Common myeloid progenitor, CD34-positive (primary cell): Measurements from ENCODE around the gene CCDC97.
"Not testable (repeated sequence)": the region's sequence is repeated elsewhere in the genome, so short reads cannot be mapped to it uniquely, and the experiment has no call there.

Experiments used
- CTCF ChIA-PET: fragments of 350-600 bp; sonication (Branson Sonifier 250); formaldehyde crosslinking; loops from one replicate; lab custom pipeline; 2021; ENCODE audit warnings: antibody characterized with exemption; lab: Charles Lee
- POLR2A ChIA-PET: fragments of 350-600 bp; sonication (Branson Sonifier 250); formaldehyde crosslinking; loops from one replicate; lab custom pipeline; 2021; ENCODE audit warnings: antibody characterized with exemption; lab: Charles Lee
- DNase-seq, 3 donors: peaks; one replicate each; pipeline versions ENCODE4 v3.0.0 to v3.0.0-alpha.2; 2013
- H3K27ac ChIP-seq, 2 experiments: 1 replicate in 1 of 2; 2 replicates in 1 of 2; pipeline ENCODE4 v1.7.0; 2013; ENCODE audit warnings: inconsistent platforms in 2 of 2, low read length in 2 of 2, mild to moderate bottlenecking in 2 of 2, low read depth in 1 of 2, moderate library complexity in 1 of 2; ENCODE audit not compliant: severe bottlenecking in 2 of 2, insufficient read depth in 1 of 2, poor library complexity in 1 of 2
- H3K27me3 ChIP-seq, 5 experiments: replicated peaks in 2 of 5; 1 replicate in 3 of 5; 2 replicates in 2 of 5; pipeline versions ENCODE4 v1.6.1 to v1.7.0; 2013; ENCODE audit warnings: low read length in 4 of 5, mild to moderate bottlenecking in 2 of 5, moderate library complexity in 2 of 5, inconsistent platforms in 1 of 5; ENCODE audit not compliant: insufficient read depth in 5 of 5, control insufficient read depth in 4 of 5
- H3K36me3 ChIP-seq, 4 experiments: 1 replicate in 2 of 4; 2 replicates in 2 of 4; pipeline versions ENCODE4 v1.6.1 to v1.7.0; 2013; ENCODE audit warnings: low read length in 3 of 4, control low read depth in 1 of 4, mild to moderate bottlenecking in 1 of 4; ENCODE audit not compliant: control insufficient read depth in 4 of 4, insufficient read depth in 4 of 4
- H3K4me1 ChIP-seq, 4 experiments: 1 replicate in 3 of 4; 2 replicates in 1 of 4; pipeline versions ENCODE4 v1.6.1 to v1.7.1; 2013; ENCODE audit warnings: low read length in 3 of 4, mild to moderate bottlenecking in 3 of 4, control low read depth in 1 of 4, inconsistent platforms in 1 of 4, moderate library complexity in 1 of 4; ENCODE audit not compliant: control insufficient read depth in 4 of 4, insufficient read depth in 4 of 4; ENCODE audit errors: control extremely low read depth in 1 of 4
- H3K4me3 ChIP-seq, 7 experiments: 1 replicate in 4 of 7; 2 replicates in 3 of 7; pipeline versions ENCODE4 v1.5.1 to v1.7.0; 2013; ENCODE audit warnings: mild to moderate bottlenecking in 7 of 7, low read length in 6 of 7, moderate library complexity in 6 of 7, inconsistent platforms in 2 of 7, low read depth in 2 of 7, control low read depth in 1 of 7; ENCODE audit not compliant: insufficient read depth in 4 of 7, control insufficient read depth in 1 of 7; ENCODE audit errors: extremely low read depth in 1 of 7
- H3K9me3 ChIP-seq, 5 experiments: 1 replicate in 4 of 5; 2 replicates in 1 of 5; pipeline versions ENCODE4 v1.6.1 to v1.7.1; 2013; ENCODE audit warnings: low read length in 4 of 5, mild to moderate bottlenecking in 2 of 5, inconsistent platforms in 1 of 5, low read depth in 1 of 5, moderate library complexity in 1 of 5; ENCODE audit not compliant: control insufficient read depth in 4 of 5, insufficient read depth in 2 of 5; ENCODE audit errors: control extremely low read depth in 1 of 5
- WGBS: methylation state at CpG from one replicate; pipeline ENCODE4 v1.1.5; 2013; ENCODE audit not compliant: insufficient coverage; 5-methylcytosine and 5-hydroxymethylcytosine counted together

CCDC97 gene

GRCh38 chr19:41288673-41289530, 21.1 kb upstream of the CCDC97 start:
- 100% methylated on average over 1 of the region's 3 CpGs for WGBS
- ChIA-PET CTCF (interaction anchor here (1.0 to 2.9 kb wide), 5 partner anchors 9 to 20 kb away, joined by 4 to 17 read pairs (median 6); no protein-coding TSS in a partner anchor), POLR2A (interaction anchor here (1.0 to 1.2 kb wide), 2 partner anchors 10 to 25 kb away, joined by 3 read pairs; partner anchors contain the start of gene HNRNPUL1)
- H3K4me1 ChIP-seq, result no peaks in the 10 kb centered on the region
- H3K4me3 ChIP-seq, result no peak overlapping the region
- H3K9me3 ChIP-seq, result no peaks in the 10 kb centered on the region
- peak overlapping the region; percentile 17 to 27 for H3K27ac ChIP-seq
- no peaks in the 10 kb centered on the region for H3K27me3 ChIP-seq
- DNase-seq, result peak in 2 of 3 donors; percentile 45 to 47
- peaks cover 27 to 86% (median 69%) of the 10 kb centered on the region in 4 experiments for H3K36me3 ChIP-seq

GRCh38 chr19:41289814-41290213, 20.2 kb upstream of the CCDC97 start:
- H3K27me3 ChIP-seq, H3K9me3 ChIP-seq, DNase-seq, H3K4me3 ChIP-seq, H3K4me1 ChIP-seq: not testable (repeated sequence)
- ChIA-PET POLR2A (interaction anchor here (1.2 kb wide), 1 partner anchor 26 kb away, joined by 3 read pairs; the partner anchor contains the start of gene HNRNPUL1), CTCF (interaction anchor here (0.9 to 2.9 kb wide), 4 partner anchors 8 to 86 kb away, joined by 3 to 17 read pairs (median 6); no protein-coding TSS in a partner anchor)
- WGBS, result 93% methylated on average over 7 of the region's 8 CpGs
- Histone ChIP-seq H3K27ac (peak overlapping the region in 1 of 2 experiments; percentile 65), H3K36me3 (peaks cover 27 to 87% (median 70%) of the 10 kb centered on the region in 4 experiments)

GRCh38 chr19:41294393-41294792, 15.6 kb upstream of the CCDC97 start:
- no peaks in the 10 kb centered on the region for H3K9me3 ChIP-seq
- peaks cover 9 to 39% (median 33%) of the 10 kb centered on the region in 4 experiments for H3K4me1 ChIP-seq
- ChIA-PET POLR2A (interaction anchor here (1.2 kb wide), 1 partner anchor 13 kb away, joined by 4 read pairs; no protein-coding TSS in a partner anchor), CTCF (interaction anchor here (1.2 to 2.5 kb wide), 5 partner anchors 8 to 30 kb away, joined by 3 to 21 read pairs (median 4); partner anchors contain the start of gene HNRNPUL1)
- no peak for DNase-seq
- H3K27me3 ChIP-seq, result no peaks in the 10 kb centered on the region
- H3K27ac ChIP-seq, result peak overlapping the region in 1 of 2 experiments; percentile 30
- no peak overlapping the region for H3K4me3 ChIP-seq
- H3K36me3 ChIP-seq, result peaks cover 19 to 98% (median 62%) of the 10 kb centered on the region in 4 experiments
- 100% methylated on average over 4 of the region's 10 CpGs for WGBS

GRCh38 chr19:41295499-41295898, 14.5 kb upstream of the CCDC97 start:
- ChIA-PET CTCF (interaction anchor here (1.0 to 1.6 kb wide), 2 partner anchors 9 to 15 kb away, joined by 3 read pairs; partner anchors contain the start of gene CCDC97), POLR2A (no interaction called here)
- no peaks in the 10 kb centered on the region for H3K27me3 ChIP-seq
- 100% methylated on average over 6 of the region's 6 CpGs for WGBS
- no peaks in the 10 kb centered on the region for H3K9me3 ChIP-seq
- H3K36me3 ChIP-seq, result peaks cover 13 to 98% (median 66%) of the 10 kb centered on the region in 4 experiments
- peaks cover 19 to 50% (median 43%) of the 10 kb centered on the region in 4 experiments for H3K4me1 ChIP-seq
- DNase-seq, result no peak
- H3K27ac ChIP-seq, result peak overlapping the region; percentile 99
- H3K4me3 ChIP-seq, result no peak overlapping the region

GRCh38 chr19:41296433-41296871, 13.5 kb upstream of the CCDC97 start:
- 14% methylated on average over 1 of the region's 2 CpGs for WGBS
- Histone ChIP-seq H3K27me3 (no peaks in the 10 kb centered on the region), H3K27ac (peak overlapping the region; percentile 99), H3K4me3 (no peak overlapping the region), H3K9me3 (no peaks in the 10 kb centered on the region), H3K36me3 (peaks cover 13 to 99% (median 65%) of the 10 kb centered on the region in 4 experiments), H3K4me1 (peaks cover 26 to 59% (median 48%) of the 10 kb centered on the region in 4 experiments)
- POLR2A ChIA-PET, result interaction anchor here (3.2 kb wide), 1 partner anchor 11 kb away, joined by 15 read pairs; no protein-coding TSS in a partner anchor
- DNase-seq, result peak in 1 of 3 donors; percentile 31
- CTCF ChIA-PET, result interaction anchor here (1.0 to 3.0 kb wide), 3 partner anchors 12 to 26 kb away, joined by 3 to 39 read pairs (median 4); partner anchors contain the start of gene CCDC97

- Histone ChIP-seq H3K4me1 (peaks cover 26 to 71% (median 55%) of the 10 kb centered on the region in 4 experiments), H3K36me3 (peaks cover 7 to 97% (median 62%) of the 10 kb centered on the region in 4 experiments), H3K9me3 (no peaks in the 10 kb centered on the region), H3K27me3 (no peaks in the 10 kb centered on the region), H3K27ac (peak overlapping the region; percentile 99), H3K4me3 (peak overlapping the region in 1 of 7 experiments; percentile 2)
- ChIA-PET CTCF (interaction anchor here (0.7 to 3.0 kb wide), 13 partner anchors 9 to 66 kb away, joined by 3 to 39 read pairs (median 4); partner anchors contain the start of genes B9D2 and TGFB1), POLR2A (interaction anchor here (0.9 to 3.2 kb wide), 8 partner anchors 10 to 55 kb away, joined by 3 to 15 read pairs (median 4); partner anchors contain the start of gene HNRNPUL1)
- 87% methylated on average over 7 of the region's 7 CpGs for WGBS
- DNase-seq, result no peak
Observed at GRCh38 chr19:41297628-41298347, 12.2 kb upstream of the CCDC97 start.
